Inflammatory macrophage treated with lipopolysaccharide for 4 hours (primary cell): ENCODE results near the gene GBX1.

Source experiments
- DNase-seq: peaks from one replicate; pipeline ENCODE4 v3.0.0-alpha.2; 2020

Gene GBX1

GRCh38 chr7:151167197-151167961 lies at the start of gene GBX1:
TSS of gene GBX1 (minus strand) at chr7:151167694. CDS start at chr7:151167548, 146 bp downstream.
- peak; percentile 9 for DNase-seq

DNA sequence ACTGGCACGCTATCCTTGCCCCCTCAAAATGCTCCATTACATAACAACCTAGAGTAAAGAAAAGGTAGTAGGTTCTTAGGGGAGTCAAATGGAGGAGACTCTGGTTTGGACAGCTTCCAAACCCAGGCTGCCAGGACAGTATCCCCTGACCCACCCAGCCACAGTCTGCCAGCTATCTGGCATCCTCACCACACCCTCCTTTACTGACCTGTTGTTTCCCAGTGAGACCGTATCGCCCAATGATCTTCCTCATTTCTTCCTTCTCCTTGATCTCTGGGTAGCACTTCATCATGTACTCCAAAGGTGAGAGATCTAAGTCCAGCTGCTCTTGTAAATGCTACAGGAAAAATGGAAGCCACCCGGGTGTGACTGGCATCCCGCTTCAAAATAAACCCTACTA lies 47.9 kb upstream of the GBX1 start:
- DNase-seq: no peak

GRCh38 chr7:151213826-151214225 lies 46.3 kb upstream of the GBX1 start:
- DNase-seq: no peak

DNA sequence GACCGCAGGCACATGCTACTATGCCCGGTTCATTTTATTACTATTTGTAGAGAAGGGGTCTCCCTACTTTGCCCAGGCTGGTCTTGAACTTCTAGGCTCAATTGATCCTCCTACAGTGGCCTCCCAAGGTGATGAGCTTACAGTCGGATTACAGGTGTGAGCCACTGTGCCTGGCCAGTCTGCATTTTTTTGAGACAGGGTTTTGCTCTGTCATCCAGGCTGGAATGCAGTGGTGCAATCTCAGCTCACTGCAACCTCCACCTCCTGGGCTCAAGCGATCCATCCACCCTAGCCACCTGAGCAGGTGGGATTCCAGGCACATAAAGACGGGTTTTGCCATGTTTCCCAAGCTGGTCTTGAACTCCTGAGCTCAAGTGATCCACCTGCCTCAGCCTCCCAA lies 45.1 kb upstream of the GBX1 start:
- no peak for DNase-seq

- DNase-seq: no peak
Observed at GRCh38 chr7:151211155-151211772, 43.8 kb upstream of the GBX1 start.

GRCh38 chr7:151210087-151210854 lies 42.8 kb upstream of the GBX1 start, which contains the start of gene H2BK1:
TSS of gene H2BK1 (minus strand) at chr7:151210488. CDS start at chr7:151210318, 170 bp downstream.
- DNase-seq: no peak

DNA sequence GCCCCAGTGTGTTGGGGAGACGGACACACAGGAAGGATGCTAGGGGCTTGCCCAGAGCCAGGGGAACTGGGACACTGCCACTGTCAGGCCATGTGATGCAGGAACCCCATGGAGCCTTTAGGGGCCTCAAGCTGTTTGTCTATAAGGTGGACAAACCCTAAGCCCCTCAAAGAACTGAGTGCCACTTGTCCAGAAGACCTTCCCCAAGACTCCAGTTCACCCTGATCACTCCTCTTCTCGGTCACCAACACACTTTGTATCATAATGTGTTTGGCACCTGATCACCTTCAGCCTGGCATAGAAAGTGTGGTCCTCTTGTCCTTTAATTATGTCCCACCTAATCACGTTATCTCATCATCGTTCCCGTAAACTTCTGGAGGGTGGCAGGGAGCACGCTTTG lies 42.1 kb upstream of the GBX1 start:
- no peak for DNase-seq

DNA sequence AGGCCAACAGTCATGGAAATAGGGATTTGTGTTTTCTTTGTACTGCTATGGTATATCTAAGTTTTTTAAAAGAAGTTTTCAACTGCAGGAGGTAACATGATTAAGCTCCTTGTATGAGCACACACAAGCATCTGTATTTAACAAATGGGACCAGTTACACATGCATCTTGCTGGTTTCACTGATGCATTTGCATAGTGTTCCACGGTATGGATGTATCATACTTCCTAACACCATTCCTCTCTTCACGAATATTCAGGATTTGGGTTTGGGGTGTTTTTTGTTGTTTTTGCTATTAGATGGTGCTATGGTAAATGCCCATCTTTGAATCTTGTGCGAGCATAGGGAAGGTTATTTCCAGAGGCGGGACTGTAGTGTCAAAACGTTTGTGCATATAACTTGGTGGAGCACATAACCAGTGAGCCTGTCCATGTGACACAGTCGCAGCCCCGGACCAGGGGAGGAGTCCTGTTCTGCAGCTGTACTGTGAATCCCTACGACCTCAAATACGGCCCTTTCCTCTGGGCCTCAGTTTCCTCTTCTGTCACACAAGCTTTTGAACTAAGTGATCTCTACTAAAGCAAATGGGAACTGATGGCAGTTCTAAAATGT lies 40.9 kb upstream of the GBX1 start:
- no peak for DNase-seq

- no peak for DNase-seq
Observed at GRCh38 chr7:151207804-151208203, 40.3 kb upstream of the GBX1 start.

DNA sequence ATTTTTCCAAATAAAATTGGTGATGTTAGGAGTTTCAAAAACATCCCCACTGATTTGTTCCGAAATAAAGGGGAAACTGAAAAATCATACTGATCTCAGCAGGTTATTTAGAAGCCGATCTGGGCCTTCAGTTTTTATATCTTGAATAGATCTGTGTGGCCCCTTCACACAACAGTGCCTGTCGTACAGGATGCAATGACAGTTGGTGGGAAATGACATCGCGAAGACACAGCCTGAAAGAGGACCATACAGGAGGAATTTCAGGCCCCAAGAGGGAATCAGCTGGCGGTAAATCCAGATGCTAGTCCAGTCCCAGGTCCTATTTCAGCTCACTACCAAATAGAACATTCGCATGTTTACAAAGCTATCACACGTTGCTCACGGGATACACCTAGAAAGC lies 39.8 kb upstream of the GBX1 start:
- no peak for DNase-seq

DNA sequence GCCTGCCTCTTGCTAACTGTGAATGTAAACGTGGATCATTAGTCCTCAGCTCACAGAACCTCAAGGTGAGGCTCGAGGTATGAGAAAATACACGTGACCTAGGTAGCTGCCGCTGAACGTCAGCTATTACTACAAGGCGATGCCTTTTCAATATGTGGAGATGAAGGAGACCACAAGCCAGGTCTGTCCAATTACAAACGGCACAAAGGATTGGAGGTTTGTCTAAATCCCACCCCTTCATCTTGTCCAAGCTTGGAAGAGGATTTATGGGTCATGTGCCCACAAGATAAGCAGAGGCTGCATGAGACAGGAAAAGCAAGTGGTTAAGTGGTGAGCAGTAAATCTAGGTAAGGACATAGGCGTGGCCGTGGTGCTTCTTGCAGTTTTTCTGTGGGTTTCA lies 39.4 kb upstream of the GBX1 start:
- DNase-seq: no peak

- DNase-seq: no peak
Observed at GRCh38 chr7:151205730-151206129, 38.2 kb upstream of the GBX1 start.

- DNase-seq: no peak
Observed at GRCh38 chr7:151204383-151205032, 37.0 kb upstream of the GBX1 start.

DNA sequence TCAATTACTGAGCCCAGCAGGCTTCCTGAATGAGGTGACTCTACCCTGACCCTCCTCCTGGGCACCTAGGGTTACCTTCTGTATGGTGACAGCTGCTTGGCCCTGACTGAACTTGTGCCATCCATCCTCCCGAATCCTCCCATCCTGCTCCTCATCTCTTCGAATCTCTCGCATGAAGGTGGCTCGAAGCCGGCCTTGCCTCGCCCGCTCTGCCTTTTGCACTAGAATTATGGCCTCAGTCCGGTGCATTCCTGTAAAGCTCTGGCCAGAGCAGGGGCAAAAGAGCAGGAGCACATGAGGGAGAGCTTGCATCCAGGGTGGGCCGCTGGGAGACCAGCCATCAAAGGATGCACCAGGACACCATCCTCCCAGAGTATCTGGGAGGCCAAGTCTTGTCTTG lies 35.3 kb upstream of the GBX1 start:
- DNase-seq: no peak

DNA sequence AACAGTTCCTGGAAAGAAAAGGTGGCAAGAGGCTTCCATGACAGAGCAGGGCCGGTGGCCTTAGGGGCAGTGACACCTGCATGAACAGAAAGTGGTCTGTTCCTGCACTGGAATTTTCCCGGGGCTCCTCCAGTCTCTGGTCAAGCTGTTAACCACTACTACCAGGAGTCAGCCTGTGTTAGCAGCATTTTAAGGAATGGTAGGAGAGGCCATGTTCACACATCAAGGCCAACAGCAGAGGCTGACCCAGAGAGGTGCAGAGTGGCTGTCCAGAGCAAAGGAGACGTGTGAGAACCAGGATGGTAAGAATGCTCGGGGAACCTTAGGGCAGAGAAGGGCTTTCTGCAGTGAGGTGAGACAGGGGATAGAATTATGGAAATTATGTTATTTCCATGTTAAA lies 34.3 kb upstream of the GBX1 start:
- DNase-seq: no peak

DNA sequence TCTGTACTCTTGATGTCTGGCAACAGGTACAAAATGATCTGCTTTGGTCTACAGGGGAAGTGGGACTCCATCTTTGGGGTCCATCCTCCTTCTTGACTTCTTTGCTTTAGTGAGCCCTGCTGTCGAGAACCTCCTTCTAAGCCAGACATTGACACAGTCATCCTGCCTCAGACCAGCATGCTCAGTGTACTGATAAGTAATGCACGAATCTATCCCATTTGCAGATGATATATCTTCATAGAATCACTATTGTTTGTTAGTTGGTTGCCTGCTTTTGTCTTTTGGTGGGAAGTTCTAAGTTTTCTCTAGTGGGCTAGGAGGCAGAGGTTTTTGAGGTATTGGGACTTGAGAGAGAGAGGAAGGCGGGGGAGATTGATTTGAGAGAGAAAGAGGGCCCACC lies 33.9 kb upstream of the GBX1 start:
- DNase-seq: no peak

DNA sequence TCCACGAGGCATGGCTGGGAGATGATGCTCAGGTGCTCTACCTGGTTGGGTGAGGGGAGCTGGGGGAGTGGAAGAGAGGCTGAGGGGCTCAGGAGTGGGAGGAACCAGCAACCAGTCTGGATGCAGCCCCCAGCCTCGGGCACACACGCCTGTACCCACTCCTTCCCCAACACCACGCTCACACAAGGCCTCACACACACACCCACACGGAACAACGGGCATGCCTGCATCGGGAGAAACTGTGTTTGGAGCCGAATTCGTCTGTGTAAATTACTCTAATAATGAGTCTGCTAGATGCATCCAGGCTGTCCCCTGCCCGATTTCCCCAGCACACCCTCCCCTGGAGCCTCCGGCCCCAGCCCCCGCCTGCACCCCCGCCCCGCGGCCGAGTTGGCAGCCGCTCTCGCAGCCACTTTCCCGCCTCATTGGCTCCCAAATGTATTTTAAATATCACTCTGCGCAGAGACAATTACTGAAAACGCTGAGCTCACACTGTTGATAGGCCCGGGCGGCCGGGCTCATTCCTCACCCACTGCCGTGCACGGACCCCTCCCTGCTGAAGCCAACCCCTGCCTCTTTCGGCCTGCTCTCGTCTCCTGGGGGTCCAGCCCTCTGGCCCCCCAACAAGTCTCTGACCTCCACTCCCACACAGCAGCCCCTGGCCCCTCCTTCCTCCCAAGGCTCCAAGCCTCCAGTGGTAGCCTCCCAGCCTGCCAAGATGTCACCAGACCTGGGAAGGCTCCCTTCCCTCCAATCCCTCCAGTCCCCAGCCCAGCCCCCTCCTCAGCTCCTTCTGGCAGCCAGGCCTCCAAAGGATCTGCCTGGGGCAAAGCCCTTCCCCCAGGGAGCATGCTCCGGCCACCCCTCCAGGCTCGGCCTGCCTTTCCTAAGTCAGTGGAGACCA lies 31.7 kb upstream of the GBX1 start:
- DNase-seq: no peak

DNA sequence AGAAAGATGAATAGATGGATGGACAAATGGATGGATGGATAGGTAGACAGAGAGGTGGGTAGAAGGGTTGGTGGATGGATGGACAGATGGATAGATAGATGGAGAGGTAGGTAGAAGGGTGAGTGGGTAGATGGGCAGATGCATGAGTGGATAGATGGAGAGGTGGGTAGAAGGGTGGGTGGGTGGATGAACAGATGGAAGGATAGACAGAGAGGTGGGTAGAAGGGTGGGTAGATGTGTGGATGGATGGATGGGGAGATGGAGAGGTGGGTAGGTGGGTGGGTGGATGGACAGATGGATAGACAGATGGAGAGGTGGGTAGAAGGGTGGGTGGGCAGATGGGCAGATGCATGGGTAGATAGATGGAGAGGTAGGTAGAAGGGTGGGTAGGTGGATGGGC lies 30.4 kb upstream of the GBX1 start:
- no peak for DNase-seq

DNA sequence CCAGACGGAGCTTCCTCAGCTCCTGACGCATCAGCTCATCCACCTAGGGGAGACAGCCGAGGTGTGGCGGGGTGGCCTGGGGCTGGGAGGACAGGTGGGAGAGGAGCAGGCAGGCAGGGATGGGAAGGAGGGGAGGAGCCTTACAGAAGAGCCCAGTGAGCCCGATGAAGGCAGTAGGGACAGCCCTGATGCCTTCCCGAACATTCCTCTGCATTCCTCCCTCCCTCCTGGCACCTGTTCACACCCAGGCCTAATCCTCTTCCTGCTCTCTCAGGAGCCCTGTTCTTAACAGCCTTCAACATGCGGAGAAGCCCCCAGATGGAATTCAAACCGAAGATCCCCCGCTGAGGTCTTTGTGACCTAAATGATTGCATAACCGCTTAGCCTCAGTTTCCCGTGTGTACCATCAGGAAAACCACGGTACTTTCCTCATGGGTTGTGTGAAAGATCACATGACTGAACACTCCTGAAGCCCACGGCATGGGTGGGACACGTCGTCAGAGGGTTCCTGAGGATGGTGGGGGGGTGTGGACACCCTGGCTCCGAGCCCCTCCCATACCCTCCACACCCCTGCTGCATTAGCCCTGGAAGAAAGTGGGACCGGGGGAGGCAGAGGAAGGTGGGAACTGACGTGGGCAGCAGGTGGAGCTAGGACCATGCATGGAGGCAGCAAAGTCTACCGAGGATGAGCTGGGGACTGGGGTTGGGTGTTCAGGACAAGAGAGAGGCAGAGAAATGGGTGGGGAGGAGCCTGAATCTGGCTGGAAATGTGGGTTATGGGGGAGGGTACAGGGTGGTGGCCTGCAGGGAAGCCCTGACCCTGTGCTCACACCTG lies 28.3 kb upstream of the GBX1 start:
- no peak for DNase-seq

- DNase-seq: no peak
Observed at GRCh38 chr7:151194188-151194587, 26.7 kb upstream of the GBX1 start.
